Ishikawa (cell line): Measurements from ENCODE around the gene TNFRSF19.

Experiments used
- CEBPB ChIP-seq: IDR thresholded peaks from 2 replicates; pipeline ENCODE4 v1.6.1; 2012
- CREB1 ChIP-seq: IDR thresholded peaks from 2 replicates; pipeline ENCODE4 v1.6.1; 2012; ENCODE audit warnings: low read depth
- EGR1 ChIP-seq: IDR thresholded peaks from 2 replicates; pipeline ENCODE4 v1.6.1; 2012
- EP300 ChIP-seq: IDR thresholded peaks from 2 replicates; pipeline ENCODE4 v1.6.1; 2012; ENCODE audit warnings: borderline replicate concordance
- FOXM1 ChIP-seq: IDR thresholded peaks from 2 replicates; pipeline ENCODE4 v1.6.1; 2012; ENCODE audit warnings: low read depth, borderline replicate concordance
- MAX ChIP-seq: IDR thresholded peaks from 2 replicates; pipeline ENCODE4 v1.6.1; 2012
- NFIC ChIP-seq: IDR thresholded peaks from 2 replicates; pipeline ENCODE4 v1.6.1; 2012
- RAD21 ChIP-seq: IDR thresholded peaks from 2 replicates; pipeline ENCODE4 v1.6.1; 2012; ENCODE audit warnings: low read depth
- REST ChIP-seq: IDR thresholded peaks from 2 replicates; pipeline ENCODE4 v1.6.1; 2012; ENCODE audit warnings: low read depth, mild to moderate bottlenecking
- TAF1 ChIP-seq: IDR thresholded peaks from 2 replicates; pipeline ENCODE4 v1.6.1; 2012; ENCODE audit warnings: low read depth, mild to moderate bottlenecking
- TCF12 ChIP-seq: IDR thresholded peaks from 2 replicates; pipeline ENCODE4 v1.6.1; 2012; ENCODE audit warnings: low read depth
- TEAD4 ChIP-seq: IDR thresholded peaks from 2 replicates; pipeline ENCODE4 v1.6.1; 2012
- YY1 ChIP-seq: IDR thresholded peaks from 2 replicates; pipeline ENCODE4 v1.6.1; 2012; ENCODE audit warnings: low read depth
- ZBTB7A ChIP-seq: IDR thresholded peaks from 2 replicates; pipeline ENCODE4 v1.6.1; 2012; ENCODE audit warnings: low read depth
- TF ChIP-seq, protein P1 (sequence below): IDR thresholded peaks from 2 replicates; pipeline ENCODE4 v1.6.1; 2012

TNFRSF19 gene

DNA sequence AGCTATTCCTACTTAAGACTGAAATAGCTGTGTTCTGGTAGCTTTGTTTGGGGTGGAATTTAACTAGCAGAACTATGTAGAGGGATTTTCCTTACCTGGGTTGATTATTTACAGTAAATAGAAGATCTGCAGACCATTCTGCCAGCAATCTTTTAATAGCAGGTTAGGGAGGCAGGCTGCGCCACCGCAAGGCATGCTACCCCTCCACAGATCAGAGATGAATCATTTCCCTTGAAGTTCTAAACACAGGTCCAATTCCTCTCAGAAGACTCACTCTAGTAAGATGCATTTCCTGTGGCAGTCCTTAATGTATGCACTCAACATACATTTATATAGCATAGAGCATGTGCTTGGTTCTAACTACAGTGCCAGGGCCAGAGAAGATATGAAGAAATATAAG, 109.0 kb downstream of the TNFRSF19 start:
- no peak for TF ChIP-seq TEAD4
- TF ChIP-seq CREB1 = no peak
- TF ChIP-seq REST = no peak
- TF ChIP-seq CEBPB = no peak
- TF ChIP-seq MAX = no peak
- no peak for TF ChIP-seq RAD21

GRCh38 chr13:23680845-23681669, 110.8 kb downstream of the TNFRSF19 start:
- no peak for TF ChIP-seq EP300
- TF ChIP-seq NFIC = no peak
- no peak for TF ChIP-seq YY1
- TF ChIP-seq TEAD4 = no peak
- no peak for TF ChIP-seq CEBPB
- TF ChIP-seq REST = no peak
- TF ChIP-seq RAD21 = no peak
- TF ChIP-seq TCF12 = no peak
- TF ChIP-seq FOXM1 = no peak

DNA sequence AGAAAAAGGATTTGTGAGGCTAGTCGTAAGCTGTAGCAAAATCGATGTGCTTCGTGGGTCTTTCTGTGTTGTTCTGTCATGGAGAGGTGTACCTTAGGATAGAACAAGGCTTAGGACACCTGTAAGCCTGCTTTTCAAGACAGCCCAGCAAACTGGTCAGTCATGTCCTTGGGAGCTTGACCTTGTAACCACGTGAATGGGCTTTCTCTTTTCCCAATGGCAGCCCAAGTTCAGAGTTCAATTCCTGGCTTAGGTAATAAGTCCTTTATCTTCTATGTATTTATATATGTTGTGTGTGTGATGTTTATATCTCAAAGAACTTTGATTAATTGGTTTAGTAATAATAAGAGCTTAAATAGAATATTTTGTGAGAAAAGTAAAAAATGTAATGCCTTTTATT, 112.9 kb downstream of the TNFRSF19 start:
- TF ChIP-seq FOXM1 (no peak), NFIC (no peak), TAF1 (no peak), MAX (no peak), YY1 (no peak), TEAD4 (no peak), CEBPB (no peak)
- TF ChIP-seq, protein P1, sequence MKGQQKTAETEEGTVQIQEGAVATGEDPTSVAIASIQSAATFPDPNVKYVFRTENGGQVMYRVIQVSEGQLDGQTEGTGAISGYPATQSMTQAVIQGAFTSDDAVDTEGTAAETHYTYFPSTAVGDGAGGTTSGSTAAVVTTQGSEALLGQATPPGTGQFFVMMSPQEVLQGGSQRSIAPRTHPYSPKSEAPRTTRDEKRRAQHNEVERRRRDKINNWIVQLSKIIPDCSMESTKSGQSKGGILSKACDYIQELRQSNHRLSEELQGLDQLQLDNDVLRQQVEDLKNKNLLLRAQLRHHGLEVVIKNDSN = no peak

DNA sequence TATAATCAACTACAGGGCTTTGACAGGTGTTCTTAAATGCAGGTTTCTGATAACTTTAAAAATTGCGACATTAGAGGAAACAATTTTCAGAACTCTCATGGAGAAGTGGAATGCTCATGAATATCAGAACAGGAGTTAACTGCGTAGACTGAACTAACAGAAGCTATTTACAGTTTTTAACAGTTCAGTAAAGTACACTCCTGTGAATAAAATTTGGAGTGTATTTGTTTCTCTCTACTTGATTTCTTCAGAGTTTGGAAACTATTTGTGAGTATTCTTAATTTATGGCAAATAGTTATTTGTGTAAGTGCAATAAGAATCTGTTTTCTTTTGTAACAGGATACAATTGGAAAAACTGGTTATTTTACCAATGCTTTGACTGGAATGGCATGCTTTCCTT, 114.4 kb downstream of the TNFRSF19 start:
- no peak for TF ChIP-seq MAX

DNA sequence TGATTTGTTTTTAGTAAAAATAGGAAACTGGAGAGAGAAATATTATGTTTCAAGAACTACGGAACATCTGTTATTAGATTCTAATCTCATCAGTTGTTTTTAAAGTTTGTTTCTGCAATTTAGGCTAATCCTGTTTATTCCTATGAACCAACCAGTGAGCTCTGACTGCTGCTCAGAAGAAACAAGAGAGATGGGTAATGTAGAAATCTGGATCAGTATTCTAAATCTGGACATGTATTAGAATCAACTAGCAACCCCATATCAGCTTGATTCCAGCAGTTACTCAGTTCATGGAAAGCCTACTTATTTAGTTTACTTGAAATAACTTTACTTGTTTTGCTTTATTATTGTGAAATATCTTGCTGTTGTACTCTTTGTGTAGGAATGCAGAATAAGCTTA, 115.2 kb downstream of the TNFRSF19 start:
- no peak for TF ChIP-seq CREB1
- TF ChIP-seq MAX = no peak
- TF ChIP-seq EP300 = no peak
- TF ChIP-seq TAF1 = no peak
- no peak for TF ChIP-seq RAD21
- TF ChIP-seq REST = no peak
- TF ChIP-seq CEBPB = no peak
- TF ChIP-seq TEAD4 = no peak
- no peak for TF ChIP-seq YY1
- no peak for TF ChIP-seq FOXM1
- TF ChIP-seq ZBTB7A = no peak
- TF ChIP-seq TCF12 = no peak

GRCh38 chr13:23686948-23687347, 116.7 kb downstream of the TNFRSF19 start:
- TF ChIP-seq TAF1 (no peak), CREB1 (no peak), ZBTB7A (no peak), TCF12 (no peak), TEAD4 (no peak), EGR1 (no peak), RAD21 (no peak), REST (no peak), NFIC (no peak), CEBPB (no peak)
- TF ChIP-seq, protein P1 = no peak
